Activated T-cell treated with anti-CD3 and anti-CD28 coated beads, Interleukin-2, amount 50 U/mL, for 1 hour (primary cell): Measurements from ENCODE around the gene SUPT3H.

Source experiments
- DNase-seq: peaks from one replicate; pipeline ENCODE4 v3.0.0-alpha.2; 2020

SUPT3H gene

DNA sequence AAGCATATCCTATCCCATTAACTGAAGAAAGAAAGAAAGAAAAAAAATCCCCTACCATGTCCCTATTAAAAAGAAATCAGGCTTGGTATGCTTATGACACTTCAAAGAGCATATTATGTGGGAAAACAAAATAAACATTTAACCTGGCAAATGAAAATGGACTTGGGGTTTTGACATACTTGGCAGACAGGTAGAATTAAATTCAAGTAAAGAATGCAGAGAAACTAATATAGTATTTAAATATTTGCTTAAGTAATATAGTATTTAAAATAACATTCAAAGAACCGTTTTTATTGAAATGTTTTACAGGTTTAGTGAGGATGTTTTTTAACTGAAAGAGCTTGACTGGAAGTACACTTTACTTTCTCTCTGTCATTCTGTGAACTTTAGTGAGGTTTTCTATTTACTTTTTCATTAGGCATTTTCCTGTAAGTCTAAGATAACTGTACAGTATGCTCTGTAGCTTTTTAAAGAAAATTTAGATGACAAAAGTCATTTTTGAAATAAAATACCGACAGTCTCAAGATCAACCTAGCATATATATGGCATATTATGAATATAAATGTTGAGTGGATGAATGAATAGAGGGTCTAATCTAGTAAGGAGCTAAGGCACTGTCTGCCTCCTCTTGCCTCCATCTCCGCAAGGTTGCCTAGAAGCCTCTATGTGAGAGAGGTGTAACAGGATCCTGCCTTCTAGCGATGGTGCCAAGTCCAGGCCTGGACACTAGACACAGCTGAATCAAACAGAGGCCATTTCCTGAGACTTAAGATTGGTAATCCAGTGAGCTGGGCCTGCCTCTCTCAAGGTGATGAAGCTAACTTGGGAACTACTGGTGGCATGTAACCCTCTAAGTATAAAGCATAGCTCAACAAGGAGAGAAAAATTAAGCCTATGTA lies 394.0 kb downstream of the SUPT3H start:
- no peak for DNase-seq

DNA sequence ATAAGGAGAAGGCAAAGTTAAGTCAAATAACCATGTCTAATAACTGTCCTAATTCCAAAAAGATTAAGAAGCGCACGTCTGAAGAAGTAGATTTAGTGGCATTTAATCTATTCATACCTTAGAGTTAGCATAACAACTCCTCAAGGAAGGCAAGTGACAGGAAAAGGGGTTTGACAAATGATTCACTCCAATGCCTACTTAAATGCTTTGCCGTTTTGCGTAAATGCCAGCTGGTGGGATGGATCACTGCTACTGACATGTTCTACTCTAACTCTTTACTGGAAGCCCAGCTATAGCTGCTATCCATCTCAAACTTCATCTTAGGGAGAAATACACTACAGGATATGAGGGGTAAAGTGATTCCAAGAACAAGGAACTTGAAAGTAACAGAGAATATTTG lies 396.9 kb downstream of the SUPT3H start:
- DNase-seq = no peak

DNA sequence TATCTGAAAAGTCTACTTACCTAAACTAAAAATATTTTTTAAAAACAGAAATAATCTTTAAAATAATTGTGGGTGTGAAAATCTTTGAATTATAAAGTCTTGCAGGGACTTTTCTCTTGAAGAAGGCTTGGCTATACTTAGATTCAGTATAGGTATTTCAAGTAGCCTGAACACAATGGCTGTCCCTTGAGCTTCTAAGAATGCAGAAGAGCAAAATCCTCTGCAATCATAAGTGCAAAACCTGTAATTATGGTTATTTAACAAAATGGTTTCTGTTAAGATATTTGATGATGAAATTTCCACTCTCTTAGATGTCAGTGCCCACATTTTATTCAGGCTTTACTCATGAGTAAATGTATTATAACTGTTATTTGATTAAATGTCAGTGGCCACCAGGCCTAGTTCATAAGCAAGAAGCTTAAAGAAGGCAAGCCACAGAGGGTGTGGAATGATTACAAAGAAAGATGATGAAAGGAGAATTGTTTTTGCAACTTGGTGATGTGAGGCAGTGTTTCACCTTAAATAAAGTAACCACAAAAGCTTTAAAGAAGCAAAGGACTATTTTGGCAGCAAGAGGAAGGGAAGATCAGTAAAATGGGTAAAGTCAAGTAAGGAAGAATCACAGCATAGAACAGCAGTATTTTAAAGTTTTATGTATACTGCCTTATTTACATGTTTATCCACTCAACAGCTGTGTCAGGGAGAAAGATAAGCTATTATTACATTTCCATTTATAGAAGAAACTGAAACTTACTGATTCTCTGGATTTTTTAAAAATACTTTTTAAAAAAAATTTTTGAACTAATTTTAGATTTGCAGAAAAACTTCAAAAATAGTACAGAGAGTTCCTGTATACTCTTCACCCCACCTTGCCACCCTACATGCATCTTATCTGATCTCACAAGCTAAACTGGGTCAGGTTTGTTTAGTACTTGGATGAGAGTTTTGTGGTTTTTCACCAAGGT lies 400.8 kb downstream of the SUPT3H start:
- no peak for DNase-seq

GRCh38 chr6:44974511-44974910 lies 403.2 kb downstream of the SUPT3H start:
- DNase-seq = no peak

GRCh38 chr6:44972709-44973108 lies 405.0 kb downstream of the SUPT3H start:
- DNase-seq = no peak

- DNase-seq = no peak
These were observed 408.1 kb downstream of the SUPT3H start for GRCh38 chr6:44969446-44970185.

DNA sequence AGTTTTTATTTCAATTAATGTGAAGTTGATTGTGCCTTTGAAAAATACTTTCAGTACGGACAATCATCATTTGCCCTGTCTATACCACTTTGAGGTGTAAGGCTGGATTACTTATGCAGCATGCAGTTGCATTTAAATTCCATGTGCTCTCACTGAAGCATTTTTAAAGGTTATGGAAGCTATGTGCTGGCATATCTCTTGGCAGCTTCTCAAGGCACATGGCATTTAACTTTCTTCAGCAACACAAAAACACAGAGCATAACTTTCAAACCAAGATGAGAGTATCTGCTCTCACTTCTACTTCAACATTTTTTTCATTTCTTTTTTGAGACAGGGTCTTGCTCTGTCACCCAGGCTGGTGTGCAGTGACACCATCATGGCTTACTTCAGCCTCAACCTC lies 410.3 kb downstream of the SUPT3H start:
- DNase-seq = no peak

DNA sequence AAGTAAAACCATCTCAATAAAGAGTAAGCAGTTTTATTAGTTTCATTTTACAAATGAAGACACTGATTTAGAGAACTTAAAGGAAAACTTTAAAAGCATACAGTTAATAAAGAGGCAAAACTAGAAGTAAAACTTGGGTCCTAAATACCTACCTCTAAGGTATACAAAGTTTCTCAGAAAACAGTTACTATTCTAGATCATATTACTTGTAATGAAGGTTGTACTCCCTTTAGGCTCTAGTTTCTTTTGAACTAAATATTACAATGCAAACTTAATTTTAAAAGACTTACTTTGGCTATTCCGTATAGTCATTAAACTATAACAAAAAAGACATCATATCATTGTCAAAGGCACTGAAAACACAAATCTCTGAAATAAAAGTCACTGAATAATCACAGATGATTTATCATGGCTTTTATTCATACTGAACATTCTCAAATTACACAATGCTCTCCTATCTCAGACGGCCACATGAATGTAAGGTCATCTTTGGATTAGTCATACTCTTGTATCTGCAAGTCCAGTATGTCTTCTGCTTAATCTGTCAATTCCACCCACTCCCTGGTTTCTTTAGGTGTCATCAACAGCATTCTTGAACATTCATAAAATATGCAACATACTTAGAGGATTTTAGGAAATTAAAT lies 411.2 kb downstream of the SUPT3H start:
- DNase-seq = no peak

GRCh38 chr6:44965708-44966107 lies 412.0 kb downstream of the SUPT3H start:
- DNase-seq = no peak

DNA sequence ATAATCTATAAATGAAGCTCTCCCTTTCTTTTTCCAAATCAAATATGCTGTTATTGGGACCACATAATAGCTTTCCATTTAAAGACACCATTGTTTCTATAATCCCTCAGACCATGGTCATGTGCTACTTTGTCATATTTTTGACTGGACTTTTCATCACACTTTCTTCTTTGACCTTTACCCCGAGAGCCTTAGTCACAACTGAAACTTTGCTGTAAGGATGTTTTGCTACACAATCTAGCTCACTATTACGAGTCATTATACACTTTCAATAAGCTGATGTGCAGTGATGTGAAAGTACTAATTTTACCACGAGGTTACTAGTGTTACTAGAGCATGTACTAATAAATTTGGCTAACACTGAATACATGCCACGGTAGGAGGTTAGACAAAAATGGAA lies 416.8 kb downstream of the SUPT3H start:
- DNase-seq = no peak

- no peak for DNase-seq
These were observed 418.1 kb downstream of the SUPT3H start for GRCh38 chr6:44959651-44960050.

DNA sequence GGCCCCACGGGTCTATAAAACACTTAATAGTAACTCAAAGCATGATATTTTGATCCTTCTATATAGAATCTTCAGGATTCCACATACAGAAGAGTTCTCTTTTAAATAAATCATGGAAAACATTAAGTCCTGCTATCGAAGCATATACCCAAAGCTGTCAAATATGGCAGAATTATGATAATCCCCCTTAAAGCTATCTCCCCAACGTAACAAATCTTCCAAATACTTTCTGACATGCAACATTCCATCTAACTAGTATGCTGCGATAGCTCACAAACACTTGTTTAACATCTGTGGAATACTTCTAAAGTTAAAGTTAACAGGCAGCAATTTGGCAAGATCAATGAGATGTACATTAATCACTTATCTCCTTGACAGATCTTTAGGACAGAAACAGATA lies 420.6 kb downstream of the SUPT3H start:
- no peak for DNase-seq

GRCh38 chr6:44956396-44956795 lies 421.3 kb downstream of the SUPT3H start:
- DNase-seq = no peak

DNA sequence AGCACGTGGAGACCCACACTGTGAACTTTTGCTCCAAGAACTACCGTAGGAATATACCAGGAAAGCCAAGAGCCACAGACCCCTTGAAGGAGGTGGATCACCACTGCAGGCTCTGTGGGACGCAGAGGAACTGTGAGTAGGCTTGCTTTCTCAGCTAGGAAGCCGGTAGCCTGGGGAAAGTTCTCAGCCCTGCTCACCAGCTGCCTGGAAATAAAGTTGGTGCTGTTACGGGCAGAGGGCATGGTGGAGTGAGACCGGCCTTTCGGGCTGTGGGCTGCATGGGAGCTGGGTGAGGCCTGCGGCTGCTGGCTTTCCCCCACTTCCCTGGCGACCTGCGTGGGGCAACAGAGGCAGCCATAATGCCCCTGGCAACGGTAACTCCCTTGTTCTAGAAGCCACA lies 422.6 kb downstream of the SUPT3H start:
- no peak for DNase-seq

DNA sequence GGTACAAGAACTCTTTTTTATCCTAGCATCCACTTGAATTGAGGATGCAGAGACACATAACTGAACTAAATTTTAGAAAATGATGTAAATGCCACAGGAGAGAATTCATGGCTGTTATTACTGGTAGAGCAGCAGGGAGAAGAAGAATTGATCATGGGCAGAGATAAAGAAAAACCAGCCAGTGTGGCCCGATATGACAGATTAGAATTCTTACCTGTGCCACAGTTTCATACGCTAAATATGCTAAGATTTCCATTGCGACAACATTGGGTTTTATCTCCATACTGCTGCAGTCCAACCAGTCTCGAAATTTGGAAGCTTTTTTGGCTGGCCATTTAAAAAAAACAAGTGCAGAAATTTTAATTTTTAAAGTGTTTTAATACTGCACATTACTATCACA lies 423.5 kb downstream of the SUPT3H start:
- no peak for DNase-seq

DNA sequence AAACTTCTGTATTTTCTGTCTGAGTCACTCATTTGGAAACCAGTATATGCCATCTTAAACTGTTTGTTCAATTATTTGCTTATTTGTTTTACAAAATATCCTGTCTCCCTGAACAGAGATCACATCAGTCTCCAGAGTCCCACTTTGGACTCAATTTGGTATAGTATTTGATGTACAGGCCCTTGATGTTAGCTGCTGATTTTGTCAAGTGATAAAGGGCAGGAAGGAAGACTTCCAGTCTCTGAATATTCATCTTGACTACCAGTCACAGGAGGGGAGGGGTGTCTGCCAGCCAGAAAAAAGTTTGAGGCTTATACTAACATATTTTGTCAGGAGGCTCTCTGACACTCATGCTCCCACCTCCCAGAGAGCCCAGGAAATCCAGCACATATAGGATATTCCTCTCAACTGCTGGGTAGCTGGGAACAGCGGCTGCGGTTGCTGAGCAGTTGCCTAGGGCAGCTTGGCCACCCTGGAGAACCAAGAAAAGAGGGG lies 426.4 kb downstream of the SUPT3H start:
- no peak for DNase-seq

- no peak for DNase-seq
These were observed 428.0 kb downstream of the SUPT3H start for GRCh38 chr6:44949596-44950201.

- DNase-seq = no peak
These were observed 434.2 kb downstream of the SUPT3H start for GRCh38 chr6:44943541-44943940.

DNA sequence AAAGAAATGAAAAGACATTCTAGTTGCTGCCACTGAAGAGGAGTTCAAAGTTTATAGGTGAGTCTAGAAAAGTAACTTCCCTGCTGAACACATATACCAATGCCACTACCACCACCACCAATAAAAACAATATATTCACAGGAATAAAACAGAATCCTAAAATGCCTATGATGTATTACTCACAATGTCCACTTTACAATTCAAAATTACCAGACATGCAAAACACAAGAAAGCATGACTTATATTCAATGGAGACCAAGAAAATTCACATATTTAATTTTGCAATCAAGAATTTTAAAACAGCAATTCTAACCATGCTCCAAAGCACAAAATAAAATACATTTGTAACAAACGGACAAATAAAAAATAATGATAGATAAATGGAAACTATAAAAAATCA lies 434.9 kb downstream of the SUPT3H start:
- DNase-seq = no peak

DNA sequence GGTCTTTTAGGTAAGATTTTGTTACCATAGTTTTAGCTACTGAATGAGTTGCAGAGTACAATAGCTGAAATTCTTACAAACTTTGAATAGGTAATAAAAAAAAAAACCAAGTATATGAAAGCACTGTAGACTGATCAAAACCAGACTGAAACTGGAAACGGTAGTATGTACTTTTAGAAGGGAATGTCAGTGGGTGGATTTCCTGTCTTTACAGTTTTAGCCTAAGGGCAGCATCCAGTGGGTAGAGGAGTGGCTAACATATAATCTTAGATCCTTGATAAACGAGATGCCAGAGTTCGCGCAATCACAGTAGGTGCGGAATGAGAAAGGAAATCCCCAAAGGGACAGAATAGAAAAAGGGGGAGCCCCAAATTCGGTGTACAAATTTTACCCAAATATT lies 435.5 kb downstream of the SUPT3H start:
- no peak for DNase-seq

DNA sequence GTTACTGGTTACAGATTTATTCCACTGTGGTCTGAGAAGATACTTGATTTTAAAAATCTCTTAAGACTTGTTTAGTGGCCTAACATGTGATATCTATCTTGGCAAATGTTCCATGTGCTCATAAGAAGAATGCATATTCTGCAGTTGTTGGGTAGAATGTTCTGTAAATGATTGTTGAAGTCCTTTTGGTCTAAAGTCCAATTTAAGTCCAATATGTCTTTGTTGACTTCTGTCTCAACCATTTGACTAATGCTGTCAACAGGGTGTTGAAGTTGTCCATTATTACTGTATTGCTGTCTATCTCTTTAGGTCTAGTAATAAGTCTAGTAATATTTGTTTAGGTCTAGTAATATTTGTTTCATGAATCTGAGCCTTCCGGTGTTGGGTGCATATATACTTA lies 437.4 kb downstream of the SUPT3H start:
- DNase-seq = no peak
